GM19397 (cell line): Measurements from ENCODE around the gene C19orf73.
"Not testable (repeated sequence)": the region's sequence is repeated elsewhere in the genome, so short reads cannot be mapped to it uniquely, and the experiment has no call there.

Source experiments
- ATAC-seq: cut with Tn5 transposase; IDR thresholded peaks from one replicate; pipeline ENCODE4 v1.9.1; 2021; ENCODE audit warnings: mild to moderate bottlenecking, moderate library complexity; ENCODE audit not compliant: unreplicated experiment

The C19orf73 gene

GRCh38 chr19:49103331-49104085, 15.4 kb downstream of the C19orf73 start:
- no peak for ATAC-seq

GRCh38 chr19:49102303-49102702, 16.6 kb downstream of the C19orf73 start:
- ATAC-seq = no peak

GRCh38 chr19:49101160-49101559, 17.8 kb downstream of the C19orf73 start:
- no peak for ATAC-seq

- no peak for ATAC-seq
These were observed 20.1 kb downstream of the C19orf73 start for GRCh38 chr19:49098795-49099194.

GRCh38 chr19:49097453-49098288, 21.3 kb downstream of the C19orf73 start:
- no peak for ATAC-seq

GRCh38 chr19:49094505-49095482, 24.1 kb downstream of the C19orf73 start:
- no peak for ATAC-seq

- ATAC-seq = no peak
These were observed 26.3 kb downstream of the C19orf73 start for GRCh38 chr19:49092686-49093085.

- ATAC-seq = no peak
These were observed 27.4 kb downstream of the C19orf73 start for GRCh38 chr19:49091391-49092038.

GRCh38 chr19:49086296-49086695, 32.6 kb downstream of the C19orf73 start:
- ATAC-seq = no peak

GRCh38 chr19:49085868-49086232, 33.1 kb downstream of the C19orf73 start:
- no peak for ATAC-seq

GRCh38 chr19:49085020-49085867, 33.7 kb downstream of the C19orf73 start, which contains the start of gene SNRNP70:
Gene SNRNP70, plus strand, starts transcription at chr19:49085451. Its CDS starts 964 bp downstream, at chr19:49086415.
- peak; percentile 90 for ATAC-seq

- no peak for ATAC-seq
These were observed 34.5 kb downstream of the C19orf73 start for GRCh38 chr19:49084206-49085019.

- no peak for ATAC-seq
These were observed 37.7 kb downstream of the C19orf73 start for GRCh38 chr19:49081273-49081672.

- ATAC-seq = no peak
These were observed 38.6 kb downstream of the C19orf73 start for GRCh38 chr19:49080392-49080791.

GRCh38 chr19:49074869-49075268, 44.1 kb downstream of the C19orf73 start:
- ATAC-seq = not testable (repeated sequence)

- ATAC-seq = no peak
These were observed 45.2 kb downstream of the C19orf73 start for GRCh38 chr19:49073514-49074378.

- no peak for ATAC-seq
These were observed 46.9 kb downstream of the C19orf73 start for GRCh38 chr19:49071860-49072547.
